GM23338 (cell line): ENCODE results near the gene CTNNA2.

ENCODE experiments used
- CTCF ChIP-seq, 2 experiments: fragments of 200-600 bp in 1 of 2; sonication (generic) in 1 of 2; conservative IDR thresholded peaks; 2 replicates each; pipeline versions ENCODE4 v1.5.1 to v1.6.1; 2016 to 2017; ENCODE audit warnings: antibody characterized with exemption in 2 of 2, low read depth in 2 of 2, mild to moderate bottlenecking in 2 of 2, moderate library complexity in 1 of 2
- EZH2 ChIP-seq: fragments of 200-600 bp; sonication (generic); IDR thresholded peaks from one replicate; pipeline ENCODE4 v1.8.0; 2017; ENCODE audit warnings: antibody characterized with exemption, mild to moderate bottlenecking, low read depth; ENCODE audit not compliant: unreplicated experiment
- EZH2phosphoT487 ChIP-seq: fragments of 200-600 bp; sonication (generic); IDR thresholded peaks from one replicate; pipeline ENCODE4 v1.8.1; 2018; ENCODE audit warnings: antibody characterized with exemption; ENCODE audit not compliant: unreplicated experiment
- REST ChIP-seq: IDR thresholded peaks from one replicate; pipeline ENCODE4 v1.6.1; 2018; ENCODE audit warnings: antibody characterized with exemption; ENCODE audit not compliant: unreplicated experiment

- no peak for TF ChIP-seq EZH2
- TF ChIP-seq CTCF (conservative IDR thresholded peaks at IDR 0.05; ENCODE audit: low read depth in 2 of 2) = no peak
- no peak for TF ChIP-seq REST
- no peak for TF ChIP-seq EZH2phosphoT487
Observed at GRCh38 chr2:79941179-79941578, 428.3 kb downstream of the CTNNA2 start.
